ENCODE data around the gene MAEL.
A peak's percentile ranks its signal among the peaks of the same experiment; 100 is the strongest.

MAEL gene

DNA sequence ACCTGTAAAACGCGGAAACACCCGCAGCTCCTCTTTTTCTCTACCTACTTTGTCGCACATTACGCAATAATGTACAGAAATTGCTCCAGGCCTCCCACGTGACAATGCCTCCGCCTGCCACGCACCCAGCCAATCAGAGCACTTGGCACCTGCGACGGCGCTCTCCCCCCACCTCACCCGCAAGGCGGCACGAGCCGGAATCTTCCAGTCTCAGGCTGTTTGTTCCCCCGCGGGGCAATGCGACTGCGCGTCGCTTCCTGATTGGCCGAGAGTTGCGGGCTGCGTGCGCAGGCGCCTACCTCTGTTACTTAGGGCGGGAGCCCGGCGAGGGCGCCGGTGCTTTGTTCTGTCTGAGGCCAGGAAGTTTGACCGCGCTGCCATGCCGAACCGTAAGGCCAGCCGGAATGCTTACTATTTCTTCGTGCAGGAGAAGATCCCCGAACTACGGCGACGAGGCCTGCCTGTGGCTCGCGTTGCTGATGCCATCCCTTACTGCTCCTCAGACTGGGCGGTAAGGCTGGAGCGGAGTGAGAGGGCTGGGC is at the start of gene MAEL:
TSS of gene MAEL (plus strand) at position 307 of the 542 bp plus-strand sequence. CDS start at position 380, 73 bp downstream.
- DNase-seq (ENCODE audit: low read depth in 2 of 2): no peak

- no peak for DNase-seq (ENCODE audit: low read depth in 2 of 2)
Measured at GRCh38 chr1:166939741-166940375, 49.2 kb upstream of the MAEL start.

GRCh38 chr1:166944186-166944967 is 44.7 kb upstream of the MAEL start:
- no peak for DNase-seq (ENCODE audit: low read depth in 2 of 2)

DNA sequence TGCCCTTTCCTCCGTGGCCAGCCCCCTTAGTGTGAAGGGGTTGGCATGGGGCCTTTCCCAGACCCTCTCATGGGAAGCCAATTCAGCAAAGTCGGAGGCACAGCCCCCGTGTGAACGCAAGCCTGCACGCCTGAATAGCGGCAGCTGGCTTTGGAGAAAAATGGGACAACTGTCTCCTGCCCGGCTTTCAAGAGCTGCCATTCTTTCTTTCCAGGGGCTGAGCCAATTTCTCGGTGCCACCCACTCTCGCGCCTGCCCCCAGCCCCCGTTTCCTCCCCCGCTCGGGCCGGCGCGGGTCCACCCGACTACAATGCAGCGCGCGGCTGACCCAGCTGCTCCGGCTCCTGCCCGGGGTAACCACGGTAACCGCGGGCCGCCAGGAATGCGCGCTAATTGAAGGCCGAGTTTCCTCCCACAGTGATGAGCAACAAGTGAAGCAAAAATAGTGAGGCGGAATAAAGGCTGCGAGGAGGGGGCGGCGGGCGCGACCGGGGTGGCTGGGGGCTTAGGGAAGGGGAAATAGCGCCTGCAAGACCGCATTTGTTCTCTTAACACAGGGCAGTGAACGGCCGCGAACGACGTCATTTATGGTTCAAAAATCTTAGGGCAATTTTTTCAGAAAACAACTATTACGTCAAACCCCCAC is 41.6 kb upstream of the MAEL start:
- no peak for DNase-seq (ENCODE audit: low read depth in 2 of 2)

GRCh38 chr1:166948856-166949350 is 40.2 kb upstream of the MAEL start:
- no peak for DNase-seq (ENCODE audit: low read depth in 2 of 2)

- no peak for DNase-seq (ENCODE audit: low read depth in 2 of 2)
Measured at GRCh38 chr1:166950156-166950555, 38.9 kb upstream of the MAEL start.

DNA sequence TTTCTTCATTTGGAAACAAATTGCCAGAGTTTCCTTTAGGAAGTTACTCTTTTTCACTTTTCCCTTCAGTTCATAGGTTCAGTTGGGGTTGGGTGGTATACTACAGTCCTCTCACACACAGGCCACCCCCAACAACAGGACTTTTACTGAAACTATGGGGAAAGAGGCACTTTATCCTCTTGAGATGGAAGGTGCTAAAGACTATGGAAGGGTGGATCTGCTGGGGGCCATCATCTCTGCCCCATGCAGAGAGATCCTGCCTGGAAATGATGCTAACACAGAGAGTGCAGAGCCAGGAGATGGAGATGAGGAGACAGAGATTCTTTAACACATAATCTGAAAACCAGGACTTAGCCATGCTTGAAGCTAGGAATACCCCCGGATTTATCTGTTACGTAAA is 38.0 kb upstream of the MAEL start:
- no peak for DNase-seq (ENCODE audit: low read depth in 2 of 2)

- DNase-seq (ENCODE audit: low read depth in 2 of 2): no peak
Measured at GRCh38 chr1:166952002-166952746, 36.9 kb upstream of the MAEL start.

DNA sequence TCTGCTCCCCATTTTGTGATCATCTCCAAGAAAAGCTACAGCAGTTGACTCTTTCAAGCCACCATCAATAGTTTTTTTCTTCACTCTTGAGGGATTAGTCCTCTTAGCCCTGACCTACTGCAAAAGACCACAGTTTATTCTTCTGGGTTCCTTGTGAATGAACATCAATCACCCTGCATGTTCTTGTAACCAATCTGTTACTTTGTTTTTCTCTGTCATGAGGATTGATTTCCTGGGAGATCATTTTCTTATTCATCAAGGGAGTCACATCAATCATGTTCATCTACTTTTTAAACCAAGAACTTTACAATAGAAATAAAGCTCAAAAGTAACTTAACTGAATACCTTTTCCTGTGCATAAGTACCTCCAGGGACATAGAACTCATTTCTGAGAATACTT is 35.6 kb upstream of the MAEL start:
- no peak for DNase-seq (ENCODE audit: low read depth in 2 of 2)

DNA sequence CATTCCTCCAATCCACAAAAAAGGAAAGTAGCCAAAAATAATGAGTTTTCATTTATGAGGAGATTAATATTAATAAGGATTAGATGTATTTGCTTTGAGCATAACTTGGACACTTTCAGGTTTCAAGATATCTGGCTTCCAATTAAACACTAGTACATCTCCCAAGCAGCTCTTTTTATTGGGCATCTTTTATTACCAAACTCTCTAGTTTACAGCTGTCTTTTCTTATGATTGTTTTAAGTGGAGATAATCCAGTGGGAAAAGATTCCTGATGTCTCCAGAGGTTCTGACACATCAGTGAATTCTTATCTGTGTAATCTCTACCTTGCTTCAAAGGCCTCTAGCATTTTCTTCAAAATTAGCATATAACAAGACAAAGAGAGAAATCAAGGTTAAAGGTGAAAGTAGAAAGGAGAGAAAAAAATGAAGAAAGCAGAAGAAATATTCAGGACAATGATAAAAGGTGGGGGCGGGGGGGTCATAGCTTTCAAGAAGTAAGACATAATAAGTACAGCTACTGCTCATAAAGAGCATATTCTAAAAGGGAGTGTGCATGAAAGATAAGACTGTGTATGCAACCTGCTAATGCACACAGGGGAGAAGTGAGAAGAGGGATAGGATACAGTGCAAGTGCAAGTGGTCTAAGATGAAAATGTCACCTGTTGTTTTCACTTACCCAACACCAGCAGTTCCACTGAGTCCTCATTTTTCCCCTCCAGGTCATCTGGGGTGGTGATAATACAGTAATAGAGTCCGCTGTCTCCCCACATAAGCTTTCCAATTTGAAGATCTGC is 32.8 kb upstream of the MAEL start:
- DNase-seq (ENCODE audit: low read depth in 2 of 2): no peak

DNA sequence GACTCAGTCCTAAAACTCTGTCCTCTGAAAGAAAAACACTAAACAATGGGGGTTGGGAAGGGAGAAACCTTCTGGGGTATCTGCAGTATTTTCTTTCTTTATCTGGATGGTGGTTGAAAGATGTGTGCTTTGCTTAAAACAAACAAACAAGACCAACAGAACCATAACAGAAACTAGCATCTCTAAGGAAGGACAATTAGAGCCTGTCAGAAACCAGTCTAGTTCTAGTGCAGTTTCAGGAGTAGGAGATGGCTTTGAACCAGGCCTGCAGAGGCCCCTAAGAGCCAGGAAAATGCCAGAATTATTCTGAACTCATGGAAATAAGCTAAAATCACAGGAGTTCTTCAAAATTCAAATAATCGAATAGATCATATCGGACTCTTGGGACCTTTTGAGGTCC is 32.2 kb upstream of the MAEL start:
- no peak for DNase-seq (ENCODE audit: low read depth in 2 of 2)

GRCh38 chr1:166960858-166961474 is 28.1 kb upstream of the MAEL start:
- DNase-seq (ENCODE audit: low read depth in 2 of 2): no peak

GRCh38 chr1:166969074-166969677 is 19.9 kb upstream of the MAEL start:
- no peak for DNase-seq (ENCODE audit: low read depth in 2 of 2)

DNA sequence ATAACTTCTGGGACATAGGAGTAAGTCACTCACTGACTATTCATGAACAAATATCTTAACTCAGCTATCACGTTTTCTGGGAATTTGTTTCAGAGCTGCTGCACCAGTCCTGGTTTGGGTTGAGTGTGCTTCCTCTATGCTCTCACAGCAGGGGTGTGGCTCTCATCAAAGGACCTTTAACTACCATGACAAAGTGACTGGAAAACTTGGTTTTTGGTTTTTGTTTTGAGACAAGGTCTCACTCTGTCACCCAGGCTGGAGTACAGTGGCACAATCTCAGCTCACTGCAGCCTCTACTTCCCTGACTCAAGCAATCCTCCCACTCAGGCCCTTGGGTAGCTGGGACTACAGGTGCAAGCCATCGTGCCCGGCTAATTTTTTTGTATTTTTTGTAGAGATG is 17.8 kb upstream of the MAEL start:
- no peak for DNase-seq (ENCODE audit: low read depth in 2 of 2)

GRCh38 chr1:166972193-166972592 is 16.9 kb upstream of the MAEL start:
- no peak for DNase-seq (ENCODE audit: low read depth in 2 of 2)

DNA sequence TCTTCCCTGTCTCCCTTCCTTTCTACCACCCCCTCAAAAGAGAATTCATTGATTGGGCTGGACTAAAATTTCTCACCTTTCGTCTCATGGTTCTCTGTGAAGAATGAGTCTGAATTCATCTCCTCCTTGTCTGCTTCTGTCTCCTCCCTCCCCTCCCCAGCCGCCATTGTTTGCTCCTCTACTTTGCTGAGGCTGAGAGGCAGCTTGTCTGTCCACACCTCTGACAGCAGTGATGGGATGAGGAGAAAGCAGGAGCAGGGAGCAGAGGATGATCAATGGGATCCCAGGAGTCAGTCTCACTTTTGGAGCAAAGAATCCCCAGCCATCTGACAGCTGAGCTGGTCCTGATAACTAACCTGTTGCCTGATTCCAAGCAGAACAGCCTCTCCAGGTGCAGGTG is 16.3 kb upstream of the MAEL start:
- DNase-seq (ENCODE audit: low read depth in 2 of 2): no peak

GRCh38 chr1:166974647-166975345 is 14.3 kb upstream of the MAEL start:
- peak; percentile 10 to 24 for DNase-seq (ENCODE audit: low read depth in 2 of 2)

DNA sequence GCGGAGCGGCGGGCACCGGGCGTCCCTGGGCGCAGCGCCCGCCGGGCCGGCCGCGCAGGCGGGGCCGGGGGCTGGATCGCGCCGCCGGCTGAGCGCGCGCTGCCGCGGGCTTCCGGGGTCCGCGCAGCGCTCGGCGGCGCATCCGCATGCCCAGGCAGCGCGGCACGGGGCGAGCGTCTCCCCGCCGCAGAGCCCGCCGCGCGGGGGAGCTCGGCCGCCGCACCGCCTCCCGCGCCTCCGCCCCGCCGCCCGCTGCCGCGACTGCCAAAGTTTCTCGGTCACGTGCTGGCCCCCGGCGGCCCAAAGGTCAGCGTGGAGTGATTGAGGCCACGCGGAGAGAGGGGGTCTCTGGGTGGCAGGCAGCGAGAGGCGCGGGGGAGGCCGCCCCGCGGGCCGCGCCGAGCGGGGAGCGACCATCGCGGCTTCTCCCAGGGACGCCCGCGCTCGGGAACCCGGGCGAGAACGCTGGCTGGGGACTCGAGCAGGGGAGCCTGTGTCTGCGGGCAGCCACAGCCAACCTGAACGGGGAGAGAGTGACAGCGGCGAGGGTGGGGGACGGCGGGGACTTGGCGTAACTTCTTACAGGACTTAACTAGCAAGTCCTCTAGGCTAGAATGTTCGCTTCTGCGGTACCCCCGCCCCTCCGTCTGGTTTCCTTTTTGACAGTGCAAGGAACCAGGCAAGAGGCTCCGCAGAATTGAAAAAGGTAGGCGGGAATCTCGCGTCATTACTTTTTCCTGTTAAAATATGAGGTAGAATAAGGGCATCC is 13.5 kb upstream of the MAEL start, which contains the start of gene ILDR2:
TSS of gene ILDR2 (minus strand) at position 180 of the 769 bp plus-strand sequence. CDS start 272 bp downstream, outside the sequence.
- DNase-seq (ENCODE audit: low read depth in 2 of 2): peak; percentile 45 to 63

Data from stimulated activated CD8-positive, alpha-beta memory T cell treated with anti-CD3 and anti-CD28 coated beads, Interleukin-2, amount 100 ng/mL, for 48 hours (primary cell).